Erythroblast (primary cell): ENCODE measurements around the gene ERCC1.
"Not testable (repeated sequence)": the region's sequence is repeated elsewhere in the genome, so short reads cannot be mapped to it uniquely, and the experiment has no call there.

Experiments
- DNase-seq, 2 experiments: peaks; one replicate each; lab custom pipeline; 2025; lab: John Stamatoyannopoulos, UW
- GATA1 ChIP-seq: IDR thresholded peaks from 2 replicates; pipeline ENCODE4 v1.6.1; 2011; ENCODE audit warnings: low read depth, mild to moderate bottlenecking, control low read depth, low read length, moderate library complexity
- POLR2A ChIP-seq: IDR thresholded peaks from 2 replicates; pipeline ENCODE4 v1.6.1; 2011; ENCODE audit warnings: mild to moderate bottlenecking, low read length

ERCC1 gene

GRCh38 chr19:45408830-45409556 is 14.7 kb downstream of the ERCC1 start:
- TF ChIP-seq POLR2A (no peak), GATA1 (no peak)
- DNase-seq: no peak

- no peak for TF ChIP-seq POLR2A
- no peak for TF ChIP-seq GATA1
- DNase-seq: no peak
Observed at GRCh38 chr19:45408121-45408520, 15.6 kb downstream of the ERCC1 start.

- not testable (repeated sequence) for DNase-seq
Observed at GRCh38 chr19:45407585-45407984, 16.1 kb downstream of the ERCC1 start.

- no peak for DNase-seq
- no peak for TF ChIP-seq POLR2A
- TF ChIP-seq GATA1: no peak
Observed at GRCh38 chr19:45407091-45407375, 16.7 kb downstream of the ERCC1 start.

- DNase-seq: peak; percentile 88 to 91
- TF ChIP-seq POLR2A (peak; percentile 26), GATA1 (no peak)
Observed at GRCh38 chr19:45406226-45407090, 17.3 kb downstream of the ERCC1 start, which contains the start of gene POLR1G. POLR1G (plus strand) TSS chr19:45406644; CDS start chr19:45406697, 53 bp downstream.

- DNase-seq: peak; percentile 88 to 90
- TF ChIP-seq GATA1: no peak
- peak; percentile 16 for TF ChIP-seq POLR2A
Observed at GRCh38 chr19:45405435-45406225, 18.1 kb downstream of the ERCC1 start.

- DNase-seq: no peak
Observed at GRCh38 chr19:45404557-45405434, 18.9 kb downstream of the ERCC1 start, which contains the start of gene PPP1R13L. PPP1R13L (minus strand) TSS chr19:45405069; CDS start chr19:45398318, 6,751 bp downstream.

GRCh38 chr19:45403781-45404556 is 19.7 kb downstream of the ERCC1 start:
- DNase-seq: peak; percentile 69 to 74
- no peak for TF ChIP-seq GATA1

More at GRCh38 chr19:45404557-45405434, 18.9 kb downstream of the ERCC1 start, which contains the start of gene PPP1R13L:
- TF ChIP-seq GATA1 (no peak), POLR2A (no peak)

GRCh38 chr19:45403272-45403671 is 20.4 kb downstream of the ERCC1 start:
- TF ChIP-seq GATA1: no peak
- no peak for TF ChIP-seq POLR2A
- no peak for DNase-seq

GRCh38 chr19:45402298-45403061 is 21.2 kb downstream of the ERCC1 start:
- TF ChIP-seq POLR2A (no peak), GATA1 (no peak)
- peak; percentile 54 to 66 for DNase-seq

GRCh38 chr19:45401815-45402214 is 21.9 kb downstream of the ERCC1 start:
- no peak for DNase-seq
- TF ChIP-seq GATA1 (no peak), POLR2A (no peak)
